ENCODE data around the gene SYNM.

SYNM gene

DNA sequence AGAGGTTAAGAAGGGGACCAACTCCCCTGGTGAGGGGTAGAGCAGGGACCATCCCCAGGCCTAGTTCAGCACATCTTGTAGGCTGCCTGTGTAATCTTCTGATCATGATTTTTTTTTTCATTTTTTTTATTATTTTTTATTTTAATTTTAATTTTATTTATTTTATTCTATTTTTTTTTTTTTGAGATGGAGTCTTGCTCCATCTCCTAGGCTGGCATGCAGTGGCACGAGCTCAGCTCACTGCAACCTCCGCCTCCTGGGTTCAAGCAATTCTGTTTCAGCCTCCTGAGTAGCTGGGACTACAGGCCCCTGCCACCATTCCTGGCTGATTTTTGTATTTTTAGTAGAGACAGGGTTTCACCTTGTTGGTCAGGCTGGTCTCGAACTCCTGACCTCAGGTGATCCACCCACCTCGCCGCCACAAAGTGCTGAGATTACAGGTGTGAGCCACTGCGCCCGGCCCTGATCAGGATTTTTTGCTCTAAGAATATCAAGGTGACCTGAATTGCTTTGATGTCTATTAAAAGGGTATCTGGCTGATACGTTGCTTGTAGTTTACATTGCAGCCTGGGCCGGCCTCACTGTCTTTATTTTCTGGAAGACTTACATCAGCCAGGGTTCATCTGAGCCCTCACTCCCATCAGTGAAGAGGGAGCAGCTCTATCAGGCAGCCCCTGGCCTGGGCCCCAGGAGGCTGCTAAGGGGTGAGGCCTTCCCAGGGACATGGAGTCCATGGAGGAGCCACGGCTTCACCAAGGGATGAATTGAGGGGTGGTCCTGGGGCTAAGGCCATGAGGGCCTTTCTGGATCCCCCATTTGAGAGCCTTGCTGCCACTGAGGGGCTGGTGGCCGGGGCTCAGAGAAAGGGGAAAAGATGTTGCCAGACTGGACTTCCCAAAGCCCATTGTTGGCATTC lies 10.7 kb downstream of the SYNM start:
- H3K4me3 ChIP-seq (ENCODE audit: low read depth, low read length): no peak overlapping the region
- no peak for DNase-seq (ENCODE audit: low read depth, low spot score)
- TF ChIP-seq, protein P1, sequence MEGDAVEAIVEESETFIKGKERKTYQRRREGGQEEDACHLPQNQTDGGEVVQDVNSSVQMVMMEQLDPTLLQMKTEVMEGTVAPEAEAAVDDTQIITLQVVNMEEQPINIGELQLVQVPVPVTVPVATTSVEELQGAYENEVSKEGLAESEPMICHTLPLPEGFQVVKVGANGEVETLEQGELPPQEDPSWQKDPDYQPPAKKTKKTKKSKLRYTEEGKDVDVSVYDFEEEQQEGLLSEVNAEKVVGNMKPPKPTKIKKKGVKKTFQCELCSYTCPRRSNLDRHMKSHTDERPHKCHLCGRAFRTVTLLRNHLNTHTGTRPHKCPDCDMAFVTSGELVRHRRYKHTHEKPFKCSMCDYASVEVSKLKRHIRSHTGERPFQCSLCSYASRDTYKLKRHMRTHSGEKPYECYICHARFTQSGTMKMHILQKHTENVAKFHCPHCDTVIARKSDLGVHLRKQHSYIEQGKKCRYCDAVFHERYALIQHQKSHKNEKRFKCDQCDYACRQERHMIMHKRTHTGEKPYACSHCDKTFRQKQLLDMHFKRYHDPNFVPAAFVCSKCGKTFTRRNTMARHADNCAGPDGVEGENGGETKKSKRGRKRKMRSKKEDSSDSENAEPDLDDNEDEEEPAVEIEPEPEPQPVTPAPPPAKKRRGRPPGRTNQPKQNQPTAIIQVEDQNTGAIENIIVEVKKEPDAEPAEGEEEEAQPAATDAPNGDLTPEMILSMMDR (IDR thresholded peaks at IDR 0.05; ENCODE audit: low read depth, low read length): no peak
- in situ Hi-C loops (cut with HindIII; ENCODE audit: low sequenced_read_pairs): no loop called here

DNA sequence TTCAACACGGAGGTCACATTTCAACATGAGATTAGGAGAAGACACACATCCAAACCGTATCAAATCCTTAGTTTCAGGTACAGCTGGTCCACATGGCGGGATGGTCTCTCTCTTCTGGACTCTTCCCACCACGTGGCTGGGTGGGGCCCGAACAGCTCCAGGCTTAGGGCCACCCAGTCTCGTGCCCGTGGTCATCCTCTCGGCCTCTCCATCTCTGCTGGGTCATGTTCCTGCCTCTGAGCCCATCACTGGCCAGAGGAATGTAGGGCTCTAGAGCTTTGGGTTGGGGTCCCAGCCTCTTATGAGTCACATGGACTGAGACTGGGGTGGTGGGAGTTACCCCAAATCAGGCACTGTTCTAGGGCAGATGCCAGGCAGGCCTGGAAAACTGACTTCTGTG lies 12.2 kb downstream of the SYNM start:
- H3K4me3 ChIP-seq (ENCODE audit: low read depth, low read length): no peak overlapping the region
- in situ Hi-C loops (cut with HindIII; ENCODE audit: low sequenced_read_pairs): no loop called here
- TF ChIP-seq, protein P1 (IDR thresholded peaks at IDR 0.05; ENCODE audit: low read depth, low read length): no peak
- no peak for DNase-seq (ENCODE audit: low read depth, low spot score)

DNA sequence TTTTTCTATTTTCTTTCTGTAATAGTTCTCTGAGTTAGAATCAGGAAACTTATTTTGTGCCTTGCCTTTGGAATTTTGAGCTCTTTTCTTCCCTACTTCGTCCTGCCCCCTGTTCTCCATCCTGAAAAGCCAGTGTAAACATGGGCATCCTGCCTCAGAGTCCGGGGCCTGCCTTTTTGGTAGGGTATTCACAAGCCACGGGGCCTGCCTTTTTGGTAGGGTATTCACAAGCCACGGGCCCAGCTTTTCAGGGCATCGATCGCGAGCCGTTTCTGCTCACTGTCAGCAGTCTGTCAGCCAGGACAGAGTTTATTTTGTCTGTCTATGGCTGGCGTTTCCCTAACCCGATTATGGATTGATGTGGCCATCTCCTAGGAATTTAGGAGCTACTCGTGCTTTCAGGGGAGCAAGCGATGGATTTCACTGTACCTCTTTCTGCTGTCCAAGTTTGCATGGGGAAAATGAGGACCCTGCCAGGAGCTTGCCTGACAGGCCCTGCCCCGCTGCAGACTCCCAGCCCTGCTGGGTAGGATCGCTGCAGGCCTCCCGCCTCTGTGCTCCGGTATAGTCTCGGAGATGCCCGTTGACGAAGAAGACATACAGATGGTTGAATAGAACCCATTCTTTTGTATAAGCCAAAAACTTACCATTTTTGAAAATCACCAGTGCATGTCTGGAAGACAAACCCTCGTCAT lies 12.8 kb downstream of the SYNM start:
- H3K4me3 ChIP-seq (ENCODE audit: low read depth, low read length): no peak overlapping the region
- DNase-seq (ENCODE audit: low read depth, low spot score): no peak
- in situ Hi-C loops (cut with HindIII; ENCODE audit: low sequenced_read_pairs): no loop called here
- TF ChIP-seq, protein P1 (IDR thresholded peaks at IDR 0.05; ENCODE audit: low read depth, low read length): no peak

DNA sequence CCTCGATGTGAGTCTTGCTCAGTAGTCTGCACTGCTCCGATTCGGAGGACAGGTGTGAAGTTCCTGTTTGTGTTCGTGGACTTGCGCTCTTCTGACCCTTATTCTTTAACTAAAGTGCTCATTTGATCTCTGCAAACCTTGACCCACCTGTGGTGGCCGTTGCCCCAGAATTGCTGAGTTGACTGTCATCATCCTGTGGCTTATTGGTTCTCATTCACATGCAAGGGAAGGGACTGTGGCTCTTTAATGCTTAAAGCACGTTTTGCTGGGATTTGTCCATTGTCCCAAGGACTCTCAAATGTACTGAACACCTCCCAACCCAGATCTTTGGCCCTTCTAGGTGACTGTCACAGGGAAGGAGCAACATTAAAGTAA lies 13.4 kb downstream of the SYNM start:
- in situ Hi-C loops (cut with HindIII; ENCODE audit: low sequenced_read_pairs): no loop called here
- TF ChIP-seq, protein P1 (IDR thresholded peaks at IDR 0.05; ENCODE audit: low read depth, low read length): no peak
- no peak overlapping the region for H3K4me3 ChIP-seq (ENCODE audit: low read depth, low read length)
- no peak for DNase-seq (ENCODE audit: low read depth, low spot score)

DNA sequence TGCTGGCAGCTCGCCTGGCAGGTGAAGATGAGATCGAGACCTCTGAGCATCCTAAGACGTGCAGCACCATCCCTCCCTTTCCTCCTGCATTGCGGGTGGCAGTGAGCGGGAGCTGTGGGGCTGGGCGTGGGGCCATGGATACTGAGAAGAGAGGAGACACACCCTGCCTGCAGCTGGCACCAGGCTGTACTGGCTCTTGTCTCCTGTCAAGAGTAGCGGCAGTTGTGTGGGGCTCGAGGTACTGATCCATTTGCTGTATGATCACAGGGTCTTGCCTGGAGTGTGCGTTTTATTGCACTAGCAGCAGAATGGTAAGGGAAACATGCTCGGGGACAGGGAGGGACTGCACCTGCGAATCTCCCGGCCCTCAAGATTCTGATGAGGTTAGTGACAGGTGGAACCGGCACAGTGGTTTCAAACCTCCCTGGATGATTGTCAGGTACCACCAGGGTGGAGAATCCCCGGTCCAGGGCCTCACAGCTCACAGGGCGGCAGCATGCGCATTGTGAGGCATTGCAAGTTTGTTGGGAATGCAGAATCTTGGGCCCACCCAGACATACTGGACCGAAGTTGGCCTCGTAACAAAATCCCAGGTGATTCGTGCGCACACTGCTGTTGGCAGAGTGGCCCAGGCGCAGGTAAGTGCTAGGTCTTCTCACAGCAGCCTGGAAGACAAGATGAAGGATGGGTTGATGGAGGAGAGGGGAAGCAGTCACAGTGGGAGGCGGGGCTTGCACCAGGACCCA lies 14.1 kb downstream of the SYNM start:
- no peak for DNase-seq (ENCODE audit: low read depth, low spot score)
- no peak overlapping the region for H3K4me3 ChIP-seq (ENCODE audit: low read depth, low read length)
- in situ Hi-C loops (cut with HindIII; ENCODE audit: low sequenced_read_pairs): no loop called here
- TF ChIP-seq, protein P1 (IDR thresholded peaks at IDR 0.05; ENCODE audit: low read depth, low read length): no peak

DNA sequence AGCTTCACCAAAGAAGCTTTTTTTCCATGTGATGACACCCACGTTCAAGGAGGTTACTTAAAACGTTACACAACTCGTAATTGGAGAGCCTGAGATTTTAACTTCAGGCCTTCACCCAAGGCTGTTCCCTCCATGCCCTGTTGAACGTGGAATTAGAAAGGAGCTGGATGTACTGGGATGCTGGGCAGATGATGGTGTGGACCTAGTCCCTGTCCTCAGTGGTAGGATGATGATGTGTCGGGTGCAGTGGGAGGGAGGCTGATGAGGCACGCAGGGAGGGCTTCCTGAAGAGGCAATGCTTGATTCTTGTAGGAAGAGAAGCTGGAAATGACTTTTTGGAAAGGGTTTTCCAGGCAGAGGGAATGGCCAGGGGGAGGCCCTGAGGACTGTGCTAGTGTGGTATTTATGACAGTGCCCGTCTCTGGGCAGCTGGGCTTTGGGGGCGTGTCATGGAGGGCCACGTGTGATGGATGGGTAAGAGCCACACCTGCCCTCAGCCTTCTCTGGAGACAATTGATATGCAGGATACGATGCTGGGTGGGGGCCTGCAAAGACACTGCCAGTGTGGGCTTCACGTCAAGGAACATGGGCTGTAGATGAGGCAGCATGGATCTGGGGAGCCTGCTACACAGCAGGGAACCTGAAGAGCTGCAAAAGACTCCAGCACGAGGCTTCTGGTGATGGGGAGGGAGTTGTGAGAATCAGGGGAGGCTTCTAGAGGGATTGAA lies 15.3 kb downstream of the SYNM start:
- no peak for DNase-seq (ENCODE audit: low read depth, low spot score)
- TF ChIP-seq, protein P1 (IDR thresholded peaks at IDR 0.05; ENCODE audit: low read depth, low read length): no peak
- in situ Hi-C loops (cut with HindIII; ENCODE audit: low sequenced_read_pairs): no loop called here

More for the DNA sequence above, 15.3 kb downstream of the SYNM start:
- no peak overlapping the region for H3K4me3 ChIP-seq (ENCODE audit: low read depth, low read length)

All from astrocyte of the spinal cord (primary cell).